Choroid plexus epithelial cell (primary cell): ENCODE measurements around the gene PCGF1.

Experiments used
- DNase-seq: peaks from one replicate; pipeline ENCODE4 v3.0.0-alpha.2; 2010; ENCODE audit warnings: low read depth
- H3K4me3 ChIP-seq: 2 replicates; pipeline ENCODE4 v1.5.1; 2011; ENCODE audit warnings: low read depth, mild to moderate bottlenecking, control low read depth, low read length, moderate library complexity
- CTCF ChIP-seq: conservative IDR thresholded peaks from 2 replicates; pipeline ENCODE4 v1.5.1; 2011; ENCODE audit warnings: low read depth, mild to moderate bottlenecking, control low read depth, inconsistent platforms, low read length, moderate library complexity

PCGF1 gene

GRCh38 chr2:74514368-74515270 is 7.1 kb upstream of the PCGF1 start, which contains the start of gene TLX2:
TLX2 (plus strand) TSS chr2:74514450; CDS start chr2:74514807, 357 bp downstream.
- TF ChIP-seq CTCF: no peak
- no peak for DNase-seq
- no peak within 1 kb of the TSS for H3K4me3 ChIP-seq

GRCh38 chr2:74513605-74514367 is 6.3 kb upstream of the PCGF1 start:
- no peak for TF ChIP-seq CTCF
- DNase-seq: no peak

GRCh38 chr2:74512744-74513604 is 5.5 kb upstream of the PCGF1 start:
- no peak overlapping the region for H3K4me3 ChIP-seq
- no peak for TF ChIP-seq CTCF
- DNase-seq: no peak

More at GRCh38 chr2:74513605-74514367, 6.3 kb upstream of the PCGF1 start:
- no peak overlapping the region for H3K4me3 ChIP-seq

- DNase-seq: no peak
- TF ChIP-seq CTCF: no peak
- H3K4me3 ChIP-seq: no peak overlapping the region
Observed at GRCh38 chr2:74511104-74511989, 3.9 kb upstream of the PCGF1 start.

GRCh38 chr2:74510272-74510671 is 2.8 kb upstream of the PCGF1 start:
- no peak overlapping the region for H3K4me3 ChIP-seq
- TF ChIP-seq CTCF: no peak
- no peak for DNase-seq

GRCh38 chr2:74507926-74508520 is 528 bp upstream of the PCGF1 start:
- peak overlapping the region; percentile 100 for H3K4me3 ChIP-seq
- TF ChIP-seq CTCF: no peak
- DNase-seq: peak; percentile 50
